Esophagus mucosa (tissue), 1 donor: Measurements from ENCODE around the gene LTO1. TPM values are rescaled to one million over a fixed set of nuclear protein-coding genes. Genes with fewer than 3 reads are reported as not detected.
A peak's percentile ranks its signal among the peaks of the same experiment; 100 is the strongest.

Experiments used
- ATAC-seq: fragments of 200-7000 bp; cut with Tn5 transposase; one replicate; pipeline ENCODE4 v1.9.1; 2020
- total RNA-seq: library from RNA; stranded (reverse); gene quantifications from one replicate; pipeline ENCODE4 v1.2.4, GENCODE V29; 2023
- donor health status: DM: yes; HTN: yes; CAD: no.

Gene LTO1
- total RNA-seq = 12.1 TPM

- peak; percentile 95 for ATAC-seq
These were observed at the start of gene LTO1 for GRCh38 chr11:69674886-69675714. Gene LTO1, minus strand, starts transcription at chr11:69675353. Its CDS starts 114 bp downstream, at chr11:69675239.

- peak; percentile 62 for ATAC-seq
These were observed 46.6 kb upstream of the LTO1 start for GRCh38 chr11:69721745-69722144.

GRCh38 chr11:69721106-69721505, 46.0 kb upstream of the LTO1 start:
- ATAC-seq = no peak

DNA sequence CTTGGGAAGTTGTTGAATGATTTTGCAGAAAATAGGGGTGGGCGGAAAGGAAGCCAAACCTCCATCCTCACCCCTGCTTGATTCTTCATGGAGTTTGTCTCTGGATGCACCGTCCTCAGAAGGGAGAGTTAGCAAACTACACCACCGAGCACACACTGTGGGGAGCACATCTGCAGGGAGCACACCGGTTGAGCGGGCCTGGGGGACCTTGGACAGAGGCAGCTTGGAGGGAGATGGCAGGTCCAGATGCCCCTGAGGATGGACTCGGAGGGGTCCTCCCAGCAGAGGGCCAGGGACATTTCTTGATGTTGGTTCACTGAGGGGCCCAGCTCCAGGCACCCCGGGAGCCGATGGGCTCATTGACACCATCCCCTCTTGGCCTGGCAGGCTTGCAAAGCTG, 43.8 kb upstream of the LTO1 start:
- no peak for ATAC-seq

GRCh38 chr11:69718147-69718546, 43.0 kb upstream of the LTO1 start:
- no peak for ATAC-seq

GRCh38 chr11:69716891-69717747, 42.0 kb upstream of the LTO1 start:
- ATAC-seq = no peak

- ATAC-seq = no peak
These were observed 40.9 kb upstream of the LTO1 start for GRCh38 chr11:69716099-69716498.

- ATAC-seq = no peak
These were observed 40.3 kb upstream of the LTO1 start for GRCh38 chr11:69715446-69715845.

GRCh38 chr11:69711822-69712801, 37.0 kb upstream of the LTO1 start:
- ATAC-seq = peak; percentile 61

DNA sequence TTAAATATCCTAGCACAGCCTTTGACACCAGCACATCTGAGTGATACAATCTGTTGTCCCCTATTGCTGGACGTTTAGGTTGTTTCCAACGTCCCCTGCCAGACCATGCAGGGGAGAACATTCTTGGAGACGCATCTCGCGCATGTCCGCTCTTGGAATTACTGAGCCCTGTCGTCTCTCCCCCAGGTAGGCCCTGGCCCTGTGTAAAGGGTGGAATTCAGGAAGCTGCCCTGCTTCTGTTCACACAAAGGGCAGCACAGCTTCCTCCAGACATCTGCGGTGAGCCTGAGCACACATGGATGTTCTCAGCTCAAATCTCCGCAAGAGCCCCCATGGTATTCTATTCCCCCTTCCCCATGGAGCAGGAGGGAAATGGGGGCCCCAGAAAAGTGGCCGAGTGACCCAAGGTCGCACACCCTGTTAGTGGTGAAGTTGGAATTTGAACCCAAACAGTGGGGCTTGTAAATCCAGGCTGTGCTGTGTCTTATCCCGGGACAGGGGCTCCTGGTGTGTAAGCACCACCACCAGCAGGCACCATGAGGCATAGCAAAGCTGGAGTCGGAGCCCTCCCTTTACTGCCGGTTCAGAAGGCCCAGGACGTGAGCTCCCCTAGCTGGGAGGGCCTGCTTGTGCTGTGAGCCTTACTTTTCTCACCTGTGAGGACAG, 33.7 kb upstream of the LTO1 start:
- no peak for ATAC-seq

DNA sequence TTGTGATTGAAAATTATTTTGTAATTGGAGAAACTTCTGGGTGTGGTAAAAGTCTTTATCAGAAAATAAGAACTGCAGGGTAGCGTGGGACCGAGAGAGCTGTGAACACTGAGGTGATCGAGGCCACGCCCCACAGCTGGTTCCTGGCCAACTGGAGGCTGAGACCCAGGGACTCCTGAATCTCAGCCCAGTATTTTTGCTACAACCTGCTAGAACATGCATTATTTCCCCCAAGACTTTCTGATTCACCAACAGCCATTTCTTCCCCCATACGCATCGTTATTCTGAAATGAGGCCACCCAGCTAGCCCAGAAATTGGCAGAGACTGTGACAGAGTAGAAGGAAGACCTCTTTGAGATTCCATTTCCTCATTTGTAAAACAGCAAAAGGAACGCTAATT, 32.0 kb upstream of the LTO1 start:
- no peak for ATAC-seq

- no peak for ATAC-seq
These were observed 31.0 kb upstream of the LTO1 start for GRCh38 chr11:69705901-69706787.

DNA sequence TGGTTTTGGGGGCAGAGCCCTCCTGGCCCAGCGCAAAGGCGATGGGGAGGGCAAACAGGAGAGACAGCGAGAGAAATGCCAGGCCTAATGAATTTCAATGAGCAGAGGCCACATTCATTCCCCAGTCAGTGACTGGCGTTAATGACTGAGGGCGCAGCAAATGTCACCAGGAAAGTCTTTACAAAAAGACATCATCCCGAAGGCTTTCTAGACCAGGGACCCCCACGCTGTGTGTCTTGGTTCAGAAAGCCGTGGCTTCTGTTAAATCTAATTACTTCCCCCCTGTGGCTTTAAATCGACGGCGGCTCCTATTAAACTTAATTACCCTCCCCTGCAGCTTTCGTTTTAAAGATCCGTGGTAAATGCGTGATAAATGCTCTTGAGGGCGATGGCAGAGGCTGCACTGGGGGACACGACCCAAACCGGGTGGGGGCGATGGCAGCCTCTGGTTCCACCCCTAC, 30.2 kb upstream of the LTO1 start:
- no peak for ATAC-seq

DNA sequence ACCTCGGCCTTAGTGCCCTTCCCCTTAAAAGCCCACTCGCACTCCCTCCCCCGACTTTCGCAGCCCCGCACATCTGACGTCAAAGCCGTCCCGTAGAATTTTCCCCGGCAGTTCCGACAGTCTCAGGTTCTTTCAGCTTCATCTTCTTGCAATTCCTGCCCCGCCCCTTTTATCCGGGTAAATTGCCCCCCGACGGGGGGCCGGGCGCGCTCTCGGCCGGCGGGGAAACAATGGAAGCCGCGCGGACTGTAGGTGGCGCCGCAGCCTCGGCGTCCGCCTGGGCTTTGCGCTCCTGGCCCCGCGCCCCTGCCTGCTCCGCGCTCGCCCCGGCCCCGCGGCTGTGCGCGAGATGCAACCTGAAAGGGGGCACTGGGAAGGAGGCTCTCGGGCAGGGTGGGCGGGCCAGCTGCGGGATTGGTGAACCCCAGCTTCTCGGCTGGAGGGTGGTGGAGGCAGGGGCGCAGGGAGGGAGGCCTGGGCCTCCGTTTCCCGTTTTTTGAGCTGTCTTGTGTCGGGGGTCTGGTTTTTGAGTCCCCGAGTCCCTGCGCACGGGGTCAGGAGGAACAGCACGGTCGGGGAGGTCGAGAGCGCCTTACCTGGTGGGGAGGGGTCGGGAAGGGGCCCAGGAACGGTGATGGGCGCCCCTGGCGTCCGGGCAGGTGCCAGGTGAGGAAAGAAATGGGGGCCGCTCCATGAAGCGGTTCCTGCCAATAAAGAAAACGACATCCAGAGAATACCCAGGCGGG, 29.5 kb upstream of the LTO1 start:
- peak; percentile 27 for ATAC-seq

DNA sequence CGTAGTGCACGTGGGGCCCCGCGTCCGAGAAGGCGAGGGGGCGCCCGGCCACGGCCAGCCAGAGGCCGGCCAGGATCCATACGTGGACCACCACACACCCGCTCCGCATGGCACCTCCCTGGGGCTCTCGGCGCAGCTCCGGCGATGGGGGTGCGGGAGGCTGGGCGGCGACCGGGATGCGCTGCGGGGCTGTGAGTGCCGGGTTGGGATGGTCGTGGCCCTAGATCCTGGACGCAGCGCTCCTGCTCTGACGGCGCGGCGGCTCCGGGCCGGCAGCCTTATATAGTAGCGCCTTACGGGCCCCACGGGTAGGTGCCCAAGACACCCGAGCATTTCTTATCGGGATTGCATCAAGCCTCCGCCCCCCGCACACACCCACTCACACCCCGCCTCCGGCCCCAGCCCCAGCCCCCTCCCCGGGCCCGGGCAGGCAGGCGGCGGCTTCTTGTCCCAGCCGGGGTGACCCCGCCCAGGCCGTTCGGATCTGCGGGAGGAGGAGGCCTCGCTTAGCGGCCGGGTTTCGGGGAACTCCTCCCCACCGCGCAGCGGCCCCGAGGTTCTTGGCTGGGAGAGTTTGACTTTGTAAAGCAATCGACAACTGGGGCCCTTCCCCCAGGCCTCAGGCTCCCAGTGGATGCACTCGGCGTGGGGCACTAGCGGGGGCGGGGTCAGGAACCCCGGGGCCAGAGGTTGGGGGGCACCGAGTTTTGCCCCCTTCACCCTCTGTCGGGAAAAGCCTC, 28.8 kb upstream of the LTO1 start, which contains the start of gene FGF19:
FGF19 (minus strand) TSS at position 255 of the 740 bp plus-strand sequence; CDS start at position 109, 146 bp downstream.
- peak; percentile 12 for ATAC-seq

- peak; percentile 7 for ATAC-seq
These were observed 28.3 kb upstream of the LTO1 start for GRCh38 chr11:69703453-69703767.

GRCh38 chr11:69702769-69703452, 27.8 kb upstream of the LTO1 start:
- no peak for ATAC-seq

DNA sequence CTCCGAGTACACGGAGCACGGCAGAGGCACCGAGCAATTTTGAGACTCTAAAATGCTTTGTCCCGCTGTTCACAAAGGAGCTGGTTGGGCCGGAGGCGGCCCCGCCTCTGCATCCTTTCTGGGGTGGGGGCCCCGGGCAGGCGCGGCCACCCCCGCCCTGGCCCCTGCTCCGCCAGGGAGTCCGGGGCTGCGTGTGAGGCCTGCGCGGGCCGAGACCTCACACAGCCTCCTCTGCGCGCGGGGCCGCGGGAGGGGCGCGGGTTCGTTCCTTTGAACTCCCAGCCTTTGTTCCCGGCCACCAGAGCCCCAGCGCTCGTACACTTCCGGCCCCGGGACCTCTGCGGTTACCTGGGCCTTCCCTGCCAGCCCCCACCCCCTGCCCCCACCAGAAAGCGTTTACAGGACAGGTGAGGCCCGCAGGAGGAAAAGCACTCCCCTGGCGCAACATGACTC, 27.1 kb upstream of the LTO1 start:
- no peak for ATAC-seq
